IMR-90 (cell line): ENCODE results near the gene EFHD1. TPM values are rescaled to one million over a fixed set of nuclear protein-coding genes. Genes with fewer than 3 reads are reported as not detected.

ENCODE experiments used
- ATAC-seq: fragments of 200-7000 bp; cut with Tn5 transposase; 2 replicates; pipeline ENCODE4 v1.9.1; 2020; ENCODE audit warnings: low read depth, mild to moderate bottlenecking, moderate library complexity
- BruUV-seq: library from RNA; stranded (reverse); fragments of 400-500 nt; replicated peaks from 2 replicates; lab custom pipeline; 2021; lab: Mats Ljungman, UMichigan
- CTCF ChIA-PET: fragments of 300-600 bp; formaldehyde crosslinking; extraction: SDS; loops from one replicate; lab custom pipeline; 2021; ENCODE audit warnings: antibody characterized with exemption; lab: Yijun Ruan, JAX
- POLR2A ChIA-PET: fragments of 300-600 bp; sonication (Branson Sonifier 250); formaldehyde crosslinking; loops from one replicate; lab custom pipeline; 2022; ENCODE audit warnings: antibody characterized with exemption; ENCODE audit not compliant: unreplicated experiment; lab: Charles Lee
- DNase-seq: peaks from one replicate; pipeline ENCODE4 v3.0.0; 2013
- H2AFZ ChIP-seq: replicated peaks from 2 replicates; pipeline ENCODE3; 2013; ENCODE audit warnings: low read length, mild to moderate bottlenecking; ENCODE audit not compliant: poor library complexity
- H2AK5ac ChIP-seq: 2 replicates; pipeline ENCODE4 v1.6.1; 2013; ENCODE audit warnings: low read depth, low read length, inconsistent platforms
- H2AK9ac ChIP-seq: replicated peaks from 2 replicates; pipeline ENCODE3; 2013; ENCODE audit warnings: mild to moderate bottlenecking, low read depth, low read length, moderate library complexity; ENCODE audit not compliant: poor library complexity
- H2BK120ac ChIP-seq: 2 replicates; pipeline ENCODE4 v1.6.1; 2013; ENCODE audit warnings: low read depth, low read length, inconsistent platforms
- H2BK15ac ChIP-seq: 3 replicates; pipeline ENCODE4 v1.6.1; 2013; ENCODE audit warnings: low read depth, low read length, inconsistent platforms
- H2BK20ac ChIP-seq: 2 replicates; pipeline ENCODE4 v1.6.1; 2013; ENCODE audit warnings: low read depth, mild to moderate bottlenecking, inconsistent platforms, low read length, moderate library complexity
- H2BK5ac ChIP-seq: 2 replicates; pipeline ENCODE4 v1.6.1; 2013; ENCODE audit warnings: mild to moderate bottlenecking, low read depth, low read length, inconsistent platforms; ENCODE audit not compliant: poor library complexity, severe bottlenecking
- H3K14ac ChIP-seq: replicated peaks from 2 replicates; pipeline ENCODE4 v1.6.1; 2013; ENCODE audit warnings: low read depth, low read length, inconsistent platforms
- H3K18ac ChIP-seq: 2 replicates; pipeline ENCODE4 v1.6.1; 2013; ENCODE audit warnings: low read depth, low read length, control low read depth
- H3K23ac ChIP-seq: 2 replicates; pipeline ENCODE4 v1.6.1; 2013; ENCODE audit warnings: low read depth, low read length, inconsistent platforms
- H3K27ac ChIP-seq: 2 replicates; pipeline ENCODE4 v1.5.1; 2013; ENCODE audit warnings: mild to moderate bottlenecking, control low read depth, low read length; ENCODE audit not compliant: insufficient read depth
- H3K27me3 ChIP-seq: 2 replicates; pipeline ENCODE4 v1.6.1; 2013; ENCODE audit warnings: low read length; ENCODE audit not compliant: control insufficient read depth, insufficient read depth
- H3K36me3 ChIP-seq: 2 replicates; pipeline ENCODE4 v1.6.1; 2013; ENCODE audit warnings: low read length, mixed read lengths; ENCODE audit not compliant: control insufficient read depth, insufficient read depth
- H3K4ac ChIP-seq: 2 replicates; pipeline ENCODE4 v1.6.1; 2013; ENCODE audit warnings: low read depth, low read length, inconsistent platforms
- H3K4me1 ChIP-seq: 2 replicates; pipeline ENCODE4 v1.6.1; 2013; ENCODE audit warnings: low read length, mixed read lengths; ENCODE audit not compliant: control insufficient read depth, insufficient read depth
- H3K4me2 ChIP-seq: 2 replicates; pipeline ENCODE4 v1.6.1; 2013; ENCODE audit warnings: low read depth, mild to moderate bottlenecking, control low read depth, low read length, moderate library complexity
- H3K4me3 ChIP-seq: 2 replicates; pipeline ENCODE4 v1.5.1; 2013; ENCODE audit warnings: low read depth, mild to moderate bottlenecking, control low read depth, low read length, moderate library complexity; ENCODE audit not compliant: insufficient read depth
- H3K56ac ChIP-seq: 2 replicates; pipeline ENCODE4 v1.6.1; 2013; ENCODE audit warnings: low read length, inconsistent platforms; ENCODE audit not compliant: insufficient read depth; ENCODE audit errors: extremely low read depth
- H3K79me1 ChIP-seq, 2 experiments: 2 replicates each; pipeline ENCODE4 v1.6.1; 2013; ENCODE audit warnings: low read length in 2 of 2, inconsistent platforms in 1 of 2, low read depth in 1 of 2
- H3K9ac ChIP-seq: 2 replicates; pipeline ENCODE4 v1.6.1; 2013; ENCODE audit warnings: low read depth, low read length, control low read depth
- H3K9me1 ChIP-seq: 2 replicates; pipeline ENCODE4 v1.6.1; 2013; ENCODE audit warnings: low read length, inconsistent platforms; ENCODE audit not compliant: insufficient read depth
- H3K9me3 ChIP-seq: 2 replicates; pipeline ENCODE4 v1.6.1; 2013; ENCODE audit warnings: low read length; ENCODE audit not compliant: control insufficient read depth, insufficient read depth
- H4K20me1 ChIP-seq: 2 replicates; pipeline ENCODE4 v1.6.1; 2013; ENCODE audit warnings: low read length, inconsistent platforms; ENCODE audit not compliant: insufficient read depth
- H4K5ac ChIP-seq: 2 replicates; pipeline ENCODE4 v1.6.1; 2013; ENCODE audit warnings: mild to moderate bottlenecking, low read depth, low read length, control low read depth
- H4K8ac ChIP-seq, 2 experiments: 2 replicates each; pipeline ENCODE4 v1.6.1; 2013; ENCODE audit warnings: low read depth in 2 of 2, low read length in 2 of 2, control low read depth in 1 of 2, inconsistent platforms in 1 of 2
- H4K91ac ChIP-seq: 2 replicates; pipeline ENCODE4 v1.6.1; 2013; ENCODE audit warnings: low read depth, low read length, inconsistent platforms; ENCODE audit not compliant: insufficient read depth
- CHD1 ChIP-seq: IDR thresholded peaks from 2 replicates; pipeline ENCODE4 v1.6.1; 2012; ENCODE audit warnings: low read depth, low read length, improper control_type of control experiment
- CTCF ChIP-seq: conservative IDR thresholded peaks from 2 replicates; pipeline ENCODE4 v1.5.1; 2012; ENCODE audit warnings: mild to moderate bottlenecking, low read depth, low read length, improper control_type of control experiment
- ELK1 ChIP-seq: fragments of 150-350 bp; IDR thresholded peaks from 2 replicates; pipeline ENCODE4 v1.6.1; 2016; ENCODE audit warnings: low read depth, mild to moderate bottlenecking, low read length, moderate library complexity, borderline replicate concordance
- FOS ChIP-seq: fragments of 150-350 bp; IDR thresholded peaks from 2 replicates; pipeline ENCODE4 v1.6.1; 2016; ENCODE audit warnings: low read depth, low read length
- MAZ ChIP-seq: IDR thresholded peaks from 2 replicates; pipeline ENCODE4 v1.6.1; 2012; ENCODE audit warnings: low read depth, mild to moderate bottlenecking, low read length, improper control_type of control experiment, moderate library complexity, borderline replicate concordance
- MXI1 ChIP-seq: IDR thresholded peaks from 2 replicates; pipeline ENCODE4 v1.6.1; 2012; ENCODE audit warnings: low read depth, mild to moderate bottlenecking, low read length, moderate library complexity, borderline replicate concordance
- NFE2L2 ChIP-seq: fragments of 150-350 bp; IDR thresholded peaks from 2 replicates; pipeline ENCODE4 v1.6.1; 2016; ENCODE audit warnings: low read depth, mild to moderate bottlenecking, low read length
- POLR2A ChIP-seq: IDR thresholded peaks from 2 replicates; pipeline ENCODE4 v1.6.1; 2012; ENCODE audit warnings: mild to moderate bottlenecking, low read depth, low read length
- RFX5 ChIP-seq: IDR thresholded peaks from 2 replicates; pipeline ENCODE4 v1.8.0; 2012; ENCODE audit warnings: low read depth, mild to moderate bottlenecking, low read length, moderate library complexity
- USF2 ChIP-seq: fragments of 150-350 bp; IDR thresholded peaks from 2 replicates; pipeline ENCODE4 v1.6.1; 2017; ENCODE audit warnings: mild to moderate bottlenecking, antibody characterized with exemption, low read length, low read depth
- WGBS, 2 experiments: methylation state at CpG; one replicate each; pipeline versions ENCODE4 v1.1.5 to v1.1.7; 2013; ENCODE audit warnings: missing lambda C conversion rate in 2 of 2; ENCODE audit not compliant: insufficient read length in 1 of 2; ENCODE audit errors: extremely low coverage in 2 of 2; 5-methylcytosine and 5-hydroxymethylcytosine counted together
- dilution Hi-C: fragments of 300-500 bp; cut with HindIII; formaldehyde crosslinking; loops from one replicate; pipeline ENCODE4 v1.14.3; 2018; ENCODE audit warnings: low sequenced_read_pairs; ENCODE audit not compliant: unreplicated experiment
- in situ Hi-C: fragments of 300-500 bp; cut with MboI; formaldehyde crosslinking; loops from 3 replicates; pipeline ENCODE4 v1.14.3; 2019; ENCODE audit warnings: low sequenced_read_pairs, inconsistent platforms, mixed read lengths
- intact Hi-C: fragments of 100-400 bp; cut with micrococcal nuclease; formaldehyde crosslinking; loops from 2 replicates; pipeline ENCODE4 v1.10.0; 2022
- polyA plus RNA-seq, 3 experiments: library from polyadenylated mRNA; depleted of rRNA; stranded (reverse); fragments of >200 nt; gene quantifications; 2 replicates each; pipeline ENCODE4 v1.2.3, GENCODE V29; 2012; ENCODE audit warnings: low replicate concordance in 1 of 3
- total RNA-seq: library from RNA; depleted of rRNA; stranded (reverse); fragments of >200 nt; gene quantifications from 2 replicates; pipeline ENCODE4 v1.2.3, GENCODE V29; 2012

Gene EFHD1
- total and polyA plus RNA-seq, 2 of the 4 experiments (the other 2 are of a cell fraction): 0.27 TPM; not detected in 1

GRCh38 chr2:232698556-232699091 is 65.2 kb downstream of the EFHD1 start:
- TF ChIP-seq MAZ (no peak), NFE2L2 (no peak), CTCF (no peak), FOS (no peak), CHD1 (no peak), USF2 (no peak), ELK1 (no peak), RFX5 (no peak), MXI1 (no peak), POLR2A (no peak)
- TSS peak; percentile 40 for BruUV-seq
- 0 out of 2 replicates have a peak, but pooled peaks cover 2% of the 10 kb centered on the region for H3K9me1 ChIP-seq
- H4K5ac ChIP-seq: no peak overlapping the region
- H3K4ac ChIP-seq: no peak overlapping the region
- no peak overlapping the region for H2AK9ac ChIP-seq
- dilution Hi-C loops: no loop called here
- peak overlapping the region; percentile 99 for H3K4me2 ChIP-seq
- H2BK120ac ChIP-seq: no peak overlapping the region
- H3K18ac ChIP-seq: no peak overlapping the region
- no peak overlapping the region for H2BK20ac ChIP-seq
- ChIA-PET POLR2A (no interaction called here), CTCF (no interaction called here)
- no peak overlapping the region for H3K56ac ChIP-seq
- no peak overlapping the region for H2AK5ac ChIP-seq
- peak overlapping the region; percentile 62 for H3K9ac ChIP-seq
- H3K79me1 ChIP-seq: peaks cover 5 to 40% of the 10 kb centered on the region in 2 experiments
- no peaks in the 10 kb centered on the region for H3K27me3 ChIP-seq
- H3K4me3 ChIP-seq: peak overlapping the region; percentile 78
- no peak overlapping the region for H4K91ac ChIP-seq
- DNase-seq (no peak), ATAC-seq (no peak)
- H2BK5ac ChIP-seq: no peak overlapping the region
- H3K4me1 ChIP-seq: peaks cover 6% of the 10 kb centered on the region
- no peak overlapping the region for H3K27ac ChIP-seq
- peak overlapping the region; percentile 68; the same call in 1 of the 2 replicates for H3K23ac ChIP-seq
- H4K20me1 ChIP-seq: peaks cover 27% of the 10 kb centered on the region
- H3K9me3 ChIP-seq: no peaks in the 10 kb centered on the region
- H4K8ac ChIP-seq: no peak overlapping the region
- in situ Hi-C loops: no loop called here
- no peak overlapping the region for H2BK15ac ChIP-seq
- H2AFZ ChIP-seq: no peak overlapping the region
- intact Hi-C loops: loop anchor here (2.0 kb wide), 1 partner anchor 552 kb away; the partner anchor contains the start of gene ATG16L1
- no peak overlapping the region for H3K14ac ChIP-seq
- 75 to 100% methylated on average over 1 of the region's 4 CpGs for WGBS, 2 experiments
- 0 out of 2 replicates have a peak, but pooled peaks cover 2% of the 10 kb centered on the region for H3K36me3 ChIP-seq
